HAP-1 (cell line): ENCODE data around the gene CRELD2.

Experiments
- DNase-seq, 2 experiments: peaks; one replicate each; pipeline ENCODE4 v3.0.0-alpha.2; 2016 to 2020; ENCODE audit warnings: low spot score in 2 of 2
- H3K27me3 ChIP-seq: fragments of 250-450 bp; sonication (Bioruptor Pico); 2 replicates; pipeline ENCODE4 v1.5.1; 2020; ENCODE audit warnings: low read depth, mild to moderate bottlenecking, moderate library complexity
- H3K36me3 ChIP-seq: fragments of 250-450 bp; sonication (Bioruptor Pico); replicated peaks from 2 replicates; pipeline ENCODE4 v1.5.1; 2020; ENCODE audit warnings: mild to moderate bottlenecking
- H3K4me1 ChIP-seq: fragments of 250-450 bp; sonication (Bioruptor Pico); 2 replicates; pipeline ENCODE4 v1.5.1; 2020; ENCODE audit warnings: mild to moderate bottlenecking
- H3K4me3 ChIP-seq: fragments of 250-450 bp; sonication (Bioruptor Pico); 2 replicates; pipeline ENCODE4 v1.5.1; 2020; ENCODE audit warnings: mild to moderate bottlenecking, moderate library complexity
- H3K9me3 ChIP-seq: fragments of 250-450 bp; sonication (Bioruptor Pico); 2 replicates; pipeline ENCODE4 v1.5.1; 2020; ENCODE audit warnings: mild to moderate bottlenecking, moderate library complexity
- in situ Hi-C: fragments of 300-500 bp; cut with MboI; formaldehyde crosslinking; loops from 3 replicates; pipeline ENCODE4 v1.14.3; 2020; ENCODE audit warnings: low sequenced_read_pairs, inconsistent platforms, mixed read lengths

CRELD2 gene

DNA sequence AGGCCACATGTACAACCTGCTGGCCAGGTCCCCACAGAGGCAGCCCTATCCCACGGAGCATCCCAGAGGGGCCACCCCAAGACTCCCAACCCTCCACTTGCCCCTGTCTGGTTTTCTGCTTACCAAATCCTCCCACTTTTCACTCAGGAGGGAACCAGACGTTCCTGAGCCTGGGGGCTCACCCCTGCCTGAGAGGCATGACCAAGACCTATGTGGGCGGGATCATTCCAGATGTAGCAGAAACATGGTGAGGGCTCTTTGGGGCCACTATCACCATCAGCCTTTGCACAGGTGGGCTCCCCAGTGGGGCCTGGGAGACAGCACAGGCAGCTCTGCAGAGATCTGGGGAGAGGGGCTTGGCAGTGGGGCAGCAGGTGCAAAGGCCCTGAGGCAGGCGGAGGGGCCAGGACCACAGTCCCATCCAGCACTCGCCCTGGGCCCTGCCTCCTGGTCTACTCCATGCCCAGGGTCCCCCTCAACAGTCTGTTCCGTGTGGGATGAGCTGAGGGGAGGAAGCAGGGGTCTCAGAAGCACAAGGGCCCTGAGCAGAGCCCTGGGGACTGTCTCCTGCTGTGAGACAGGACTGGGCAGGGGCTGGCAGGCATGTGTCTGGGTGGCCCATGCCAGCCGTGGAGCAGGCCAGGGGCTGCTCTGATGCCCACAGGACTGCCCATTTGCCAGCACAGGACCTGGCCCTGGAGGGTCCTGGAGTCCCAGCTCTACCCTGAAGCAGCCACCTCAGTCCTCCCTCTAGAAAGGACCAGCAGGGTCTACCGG, 51.5 kb downstream of the CRELD2 start:
- H3K36me3 ChIP-seq, result no peaks in the 10 kb centered on the region; the same call in 1 of the 2 replicates
- peak in 1 of 2 experiments; percentile 8 for DNase-seq
- H3K4me1 ChIP-seq, result peaks cover 19% of the 10 kb centered on the region
- no peaks in the 10 kb centered on the region for H3K27me3 ChIP-seq
- in situ Hi-C loops, result no loop called here
- H3K4me3 ChIP-seq, result no peak overlapping the region
- no peaks in the 10 kb centered on the region for H3K9me3 ChIP-seq

DNA sequence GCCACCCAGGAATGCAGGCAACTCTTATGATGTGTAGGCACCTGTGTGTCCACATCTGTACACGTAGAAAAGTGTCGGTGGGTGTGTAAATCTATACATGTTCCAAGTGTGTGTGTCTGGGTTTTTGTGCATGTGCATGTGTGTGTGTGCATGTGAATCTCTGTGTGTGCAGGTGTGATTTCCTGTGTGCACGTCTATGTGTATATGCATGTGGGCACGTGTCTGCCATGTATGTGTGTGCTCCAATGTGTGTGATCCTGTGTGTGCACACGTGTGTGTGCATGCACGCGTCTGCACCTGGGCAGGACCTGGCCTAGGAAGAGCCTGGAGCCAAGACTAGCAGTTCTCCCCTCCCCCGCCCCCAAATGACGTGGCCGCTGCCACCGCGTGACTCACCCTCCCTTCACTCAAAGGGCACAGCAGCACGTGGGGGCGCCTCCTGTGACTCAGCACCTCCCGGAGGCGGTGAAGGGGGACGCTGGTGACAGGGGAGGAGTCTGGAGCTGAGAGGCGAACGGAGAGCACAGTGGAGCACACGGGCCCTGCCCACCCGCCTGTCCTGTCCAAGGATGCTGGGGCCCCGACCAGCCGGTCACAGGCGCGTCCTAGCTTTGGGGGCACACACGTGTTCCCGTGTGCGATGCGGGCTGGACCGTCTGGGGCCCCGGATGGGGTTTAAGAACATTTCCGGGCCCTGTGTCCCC, 52.2 kb downstream of the CRELD2 start:
- H3K4me3 ChIP-seq, result peak overlapping the region; percentile 32
- H3K9me3 ChIP-seq, result no peaks in the 10 kb centered on the region
- DNase-seq, result peak; percentile 93 to 95
- no peaks in the 10 kb centered on the region; the same call in 1 of the 2 replicates for H3K36me3 ChIP-seq
- in situ Hi-C loops, result no loop called here
- H3K27me3 ChIP-seq, result no peaks in the 10 kb centered on the region
- H3K4me1 ChIP-seq, result peaks cover 21% of the 10 kb centered on the region

DNA sequence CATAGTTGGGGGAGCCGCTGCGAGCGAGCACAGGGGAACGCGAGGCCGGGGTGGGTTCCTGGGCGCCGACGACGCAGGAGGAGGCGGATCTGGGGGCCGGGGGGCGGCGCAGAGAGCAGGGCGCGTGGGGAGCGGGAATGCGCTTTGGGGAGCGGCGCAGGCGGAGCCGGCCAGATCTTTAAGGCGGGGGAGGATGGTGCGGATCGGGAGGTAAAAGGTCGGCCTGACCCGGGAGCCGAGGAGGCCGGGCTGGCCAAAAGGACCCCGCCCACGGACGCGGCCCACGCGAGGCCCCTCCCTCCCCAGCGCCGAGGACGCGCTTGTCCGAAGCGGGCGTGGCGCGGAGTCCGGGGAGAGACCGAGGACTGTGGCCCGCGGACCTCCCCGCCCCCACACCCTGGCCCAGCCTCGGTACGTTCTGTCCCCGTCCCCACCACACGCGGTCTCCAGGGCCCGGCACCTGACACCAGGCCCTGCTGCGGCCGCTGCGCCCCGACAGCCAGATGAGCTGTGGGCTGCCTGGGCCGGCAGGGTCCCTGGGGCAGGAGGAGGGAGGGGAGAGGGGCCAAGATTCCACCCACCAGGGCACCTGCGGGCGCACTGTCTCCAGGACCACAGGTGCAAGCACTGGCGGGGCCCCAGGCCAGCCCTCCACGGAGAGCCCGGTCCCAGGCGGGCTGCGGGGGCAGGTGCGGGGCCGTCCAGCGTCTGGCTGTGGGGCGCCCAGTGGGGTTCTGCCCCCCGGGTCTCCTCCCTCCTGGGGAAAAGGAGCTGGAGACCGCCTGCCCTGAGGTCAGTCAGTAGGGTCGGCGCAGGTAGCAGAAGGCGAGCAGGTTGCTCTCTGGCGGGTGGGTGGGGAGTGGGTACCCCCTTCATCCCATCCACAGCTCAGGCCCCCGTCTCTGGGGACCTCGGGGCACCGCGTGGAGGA, 53.1 kb downstream of the CRELD2 start:
- Histone ChIP-seq H3K9me3 (no peaks in the 10 kb centered on the region), H3K4me1 (peaks cover 23% of the 10 kb centered on the region), H3K27me3 (no peaks in the 10 kb centered on the region), H3K4me3 (peak overlapping the region; percentile 32), H3K36me3 (no peaks in the 10 kb centered on the region)
- in situ Hi-C loops, result no loop called here
- DNase-seq, result peak; percentile 21 to 70

DNA sequence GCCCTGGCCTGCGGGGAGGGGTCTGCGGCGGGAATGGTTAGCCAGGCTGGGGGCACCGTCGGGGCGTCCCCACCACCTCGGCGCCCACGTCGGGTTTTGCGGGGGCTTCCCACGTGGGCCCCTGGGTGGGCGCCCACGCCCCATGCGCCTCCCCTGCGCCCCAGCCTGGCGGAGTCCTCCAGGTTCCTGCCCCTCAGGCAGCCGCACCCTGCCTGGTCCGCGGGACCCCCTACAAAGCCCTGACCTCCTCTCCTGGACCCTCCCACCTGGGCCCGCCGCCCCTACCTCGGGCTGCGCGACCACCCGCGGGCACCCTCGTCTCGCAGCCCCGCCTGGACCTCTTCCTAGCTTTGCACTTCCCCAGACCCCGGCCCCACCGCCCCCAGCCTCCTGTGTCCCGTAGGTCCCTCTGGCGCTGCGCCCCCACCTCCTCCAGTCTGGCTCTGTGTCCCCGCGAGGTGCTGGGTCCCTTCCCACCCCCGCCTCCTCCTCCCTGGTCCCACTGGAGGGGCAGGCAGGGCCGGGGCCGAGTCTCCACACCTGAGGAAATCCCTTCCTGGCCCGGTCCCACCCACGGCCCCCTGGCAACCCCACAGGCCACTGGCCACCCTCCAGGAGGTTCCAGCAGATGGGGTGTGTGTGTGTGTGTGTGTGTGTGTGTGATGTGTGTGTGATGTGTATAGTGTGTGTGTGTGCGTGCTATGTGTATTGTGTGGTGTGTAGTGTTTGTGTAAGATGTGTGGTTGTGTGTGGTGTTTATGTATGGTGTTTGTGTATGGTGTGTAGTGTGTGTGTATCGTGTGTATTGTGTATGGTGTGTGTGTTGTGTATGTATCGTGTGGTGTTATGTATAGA, 54.0 kb downstream of the CRELD2 start:
- in situ Hi-C loops, result no loop called here
- H3K4me3 ChIP-seq, result no peak overlapping the region

DNA sequence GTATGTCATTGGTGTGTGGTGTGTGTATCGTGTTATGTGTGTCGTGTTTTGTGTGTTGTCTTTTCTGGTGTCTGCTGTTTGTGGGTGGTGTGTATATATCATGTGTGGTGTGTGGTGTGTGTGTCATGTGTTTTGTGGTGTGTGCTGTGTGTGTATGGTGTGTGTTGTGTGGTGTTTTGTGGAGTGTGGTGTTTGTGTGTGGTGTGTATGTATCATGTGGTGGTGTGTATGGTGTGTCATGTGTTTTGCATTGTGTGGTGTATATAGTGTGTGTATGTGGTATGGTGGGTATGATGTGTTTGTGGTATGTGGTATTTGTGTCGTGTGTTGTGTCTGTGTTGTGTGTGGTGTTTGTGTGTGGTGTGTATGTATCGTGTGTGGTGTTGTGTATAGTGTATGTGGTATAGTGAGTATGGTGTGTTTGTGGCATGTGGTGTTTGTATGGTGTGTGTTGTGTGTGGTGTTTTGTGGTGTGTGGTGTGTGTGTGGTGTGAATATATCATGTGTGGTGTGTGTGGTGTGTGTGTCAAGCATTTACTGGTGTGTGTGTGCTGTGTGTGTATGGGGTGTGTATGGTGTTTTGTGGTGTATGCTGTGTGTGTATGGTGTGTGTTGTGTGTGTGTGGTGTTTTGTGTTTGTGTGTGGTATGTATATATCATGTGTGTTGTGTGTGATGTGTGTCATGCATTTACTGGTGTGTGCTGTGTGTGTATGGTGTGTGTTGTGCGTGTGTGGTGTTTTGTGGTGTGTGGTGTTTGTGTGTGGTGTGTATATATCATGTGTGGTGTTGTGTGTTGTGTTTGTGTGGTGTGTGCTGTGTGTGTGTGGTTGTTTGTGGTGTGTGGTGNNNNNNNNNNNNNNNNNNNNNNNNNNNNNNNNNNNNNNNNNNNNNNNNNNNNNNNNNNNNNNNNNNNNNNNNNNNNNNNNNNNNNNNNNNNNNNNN, 54.9 kb downstream of the CRELD2 start:
- Histone ChIP-seq H3K4me3 (no peak overlapping the region), H3K9me3 (no peaks in the 10 kb centered on the region), H3K4me1 (peaks cover 23% of the 10 kb centered on the region), H3K36me3 (no peaks in the 10 kb centered on the region), H3K27me3 (no peaks in the 10 kb centered on the region)
- in situ Hi-C loops, result no loop called here
- DNase-seq, result peak in 1 of 2 experiments; percentile 9

More for the DNA sequence above, 54.0 kb downstream of the CRELD2 start:
- H3K4me1 ChIP-seq, result peaks cover 23% of the 10 kb centered on the region
- DNase-seq, result peak in 1 of 2 experiments; percentile 14
- H3K27me3 ChIP-seq, result no peaks in the 10 kb centered on the region
- H3K36me3 ChIP-seq, result no peaks in the 10 kb centered on the region
- no peaks in the 10 kb centered on the region for H3K9me3 ChIP-seq

DNA sequence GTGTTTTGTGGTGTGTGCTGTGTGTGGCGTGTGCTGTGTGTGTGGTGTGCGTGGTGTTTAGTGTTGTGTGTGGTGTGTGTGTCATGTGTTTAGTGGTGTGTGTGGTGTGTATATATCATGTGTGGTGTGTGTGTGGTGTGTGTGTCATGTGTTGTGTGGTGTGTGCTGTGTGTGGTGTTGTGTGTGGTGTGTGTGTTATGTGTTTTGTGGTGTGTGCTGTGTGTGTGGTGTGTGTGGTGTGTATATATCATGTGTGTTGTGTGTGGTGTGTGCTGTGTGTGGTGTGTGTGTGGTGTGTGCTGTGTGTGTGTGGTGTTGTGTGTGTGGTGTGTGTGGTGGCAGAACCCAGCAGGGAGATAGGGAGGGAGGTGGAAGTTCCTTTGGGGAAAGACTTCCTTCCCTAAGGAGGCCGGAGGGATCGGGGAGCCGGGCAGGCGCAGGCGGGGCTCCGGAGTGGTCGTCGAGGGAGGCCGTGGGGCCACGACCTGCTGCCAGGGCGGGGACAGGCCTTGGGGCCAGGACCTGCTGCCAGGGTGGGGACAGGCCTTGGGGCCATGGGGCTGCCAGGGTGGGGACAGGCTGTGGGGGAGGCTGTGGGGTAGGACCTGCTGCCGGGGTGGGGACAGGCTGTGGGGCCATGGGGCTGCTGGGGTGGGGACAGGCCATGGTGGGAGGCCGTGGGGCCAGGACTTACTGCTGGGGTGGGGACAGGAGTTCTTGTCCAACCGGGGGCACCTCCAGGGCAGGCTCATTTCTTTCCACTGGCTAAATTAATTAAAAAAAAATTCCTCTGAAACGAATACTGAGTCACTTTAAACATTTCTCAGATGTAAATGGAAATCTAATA, 57.3 kb downstream of the CRELD2 start:
- no peak overlapping the region for H3K4me3 ChIP-seq
- H3K9me3 ChIP-seq, result no peaks in the 10 kb centered on the region; the same call in 1 of the 2 replicates
- in situ Hi-C loops, result no loop called here
- no peaks in the 10 kb centered on the region for H3K27me3 ChIP-seq
- H3K36me3 ChIP-seq, result no peaks in the 10 kb centered on the region
- DNase-seq, result peak in 1 of 2 experiments; percentile 51
- peaks cover 17% of the 10 kb centered on the region for H3K4me1 ChIP-seq

DNA sequence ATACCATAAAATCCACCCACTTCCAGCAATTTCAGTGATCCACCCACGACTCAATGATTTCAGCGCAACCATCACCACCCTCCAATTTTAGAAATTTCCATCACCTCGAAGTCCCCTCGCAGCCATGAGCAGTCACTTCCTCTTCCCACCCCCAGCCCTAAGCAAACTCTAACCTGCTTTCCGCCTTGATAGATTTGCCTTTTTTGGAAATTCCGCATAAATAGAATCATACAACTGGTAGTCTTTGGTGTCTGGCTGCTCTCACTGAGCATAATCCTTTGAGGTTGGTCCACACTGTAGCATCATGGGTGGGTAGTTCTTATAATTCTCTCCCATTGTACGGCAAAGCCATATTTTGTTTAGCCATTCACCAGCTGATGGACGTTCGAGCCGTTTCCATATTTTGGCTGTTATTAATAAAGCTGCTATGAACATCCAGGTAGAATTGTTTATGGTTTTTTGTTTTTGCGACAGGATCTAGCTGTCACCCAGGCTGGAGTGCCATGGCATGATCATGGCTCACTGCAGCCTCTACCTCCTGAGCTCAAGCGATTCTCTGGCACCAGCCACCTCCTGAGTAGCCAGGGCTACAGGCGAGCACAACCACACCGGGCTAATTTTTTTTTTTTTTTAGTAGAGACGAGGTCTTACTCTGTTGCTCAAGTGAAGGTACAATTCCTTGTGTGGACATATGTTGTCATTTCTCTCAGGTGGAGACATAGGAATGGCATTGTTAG, 58.2 kb downstream of the CRELD2 start:
- in situ Hi-C loops, result no loop called here
- Histone ChIP-seq H3K4me3 (no peak overlapping the region), H3K27me3 (no peaks in the 10 kb centered on the region), H3K4me1 (peaks cover 9% of the 10 kb centered on the region), H3K36me3 (no peaks in the 10 kb centered on the region), H3K9me3 (no peaks in the 10 kb centered on the region; the same call in 1 of the 2 replicates)
- DNase-seq, result peak in 1 of 2 experiments; percentile 19
